Cardiac fibroblast (primary cell): Measurements from ENCODE around the gene AFG1L.
A peak's percentile ranks its signal among the peaks of the same experiment; 100 is the strongest.

Source experiments
- DNase-seq, 2 donors: peaks; one replicate each; pipeline versions ENCODE4 v3.0.0 to v3.0.0-alpha.2; 2010; ENCODE audit warnings: low read depth in 2 of 2
- H3K4me3 ChIP-seq, 2 donors: replicated peaks in 1 of 2; 1 replicate in 1 of 2; 2 replicates in 1 of 2; pipeline ENCODE4 v1.5.1; 2011; ENCODE audit warnings: low read depth in 2 of 2, low read length in 2 of 2, mild to moderate bottlenecking in 2 of 2, moderate library complexity in 1 of 2
- CTCF ChIP-seq: IDR thresholded peaks from one replicate; pipeline ENCODE4 v1.5.1; 2011; ENCODE audit warnings: low read depth, mild to moderate bottlenecking, low read length, inconsistent platforms

The AFG1L gene

GRCh38 chr6:108330806-108331205, 36.0 kb downstream of the AFG1L start:
- no peak for TF ChIP-seq CTCF
- no peak for DNase-seq
- no peak overlapping the region for H3K4me3 ChIP-seq

GRCh38 chr6:108331982-108332381, 37.1 kb downstream of the AFG1L start:
- TF ChIP-seq CTCF: no peak
- no peak for DNase-seq
- no peak overlapping the region for H3K4me3 ChIP-seq

- no peak for DNase-seq
- H3K4me3 ChIP-seq: no peak overlapping the region
- TF ChIP-seq CTCF: no peak
Observed at GRCh38 chr6:108336971-108337370, 42.1 kb downstream of the AFG1L start.

GRCh38 chr6:108337721-108338120, 42.9 kb downstream of the AFG1L start:
- no peak for TF ChIP-seq CTCF
- DNase-seq: peak in 1 of 2 donors; percentile 43
- H3K4me3 ChIP-seq: no peak overlapping the region

- TF ChIP-seq CTCF: no peak
- H3K4me3 ChIP-seq: no peak overlapping the region
- no peak for DNase-seq
Observed at GRCh38 chr6:108341372-108341771, 46.5 kb downstream of the AFG1L start.

- no peak for TF ChIP-seq CTCF
- no peak for DNase-seq
- H3K4me3 ChIP-seq: no peak overlapping the region
Observed at GRCh38 chr6:108343894-108344293, 49.0 kb downstream of the AFG1L start.

- no peak for DNase-seq
- no peak for TF ChIP-seq CTCF
- H3K4me3 ChIP-seq: no peak overlapping the region
Observed at GRCh38 chr6:108348655-108349349, 53.9 kb downstream of the AFG1L start.
